Stimulated activated CD8-positive, alpha-beta memory T cell treated with anti-CD3 and anti-CD28 coated beads, Interleukin-7, amount 100 ng/mL, for 24 hours (primary cell): ENCODE results near the gene UTP14A.

Experiments
- DNase-seq: peaks from one replicate; pipeline ENCODE4 v3.0.0-alpha.2; 2020; ENCODE audit warnings: low read depth

UTP14A gene

DNA sequence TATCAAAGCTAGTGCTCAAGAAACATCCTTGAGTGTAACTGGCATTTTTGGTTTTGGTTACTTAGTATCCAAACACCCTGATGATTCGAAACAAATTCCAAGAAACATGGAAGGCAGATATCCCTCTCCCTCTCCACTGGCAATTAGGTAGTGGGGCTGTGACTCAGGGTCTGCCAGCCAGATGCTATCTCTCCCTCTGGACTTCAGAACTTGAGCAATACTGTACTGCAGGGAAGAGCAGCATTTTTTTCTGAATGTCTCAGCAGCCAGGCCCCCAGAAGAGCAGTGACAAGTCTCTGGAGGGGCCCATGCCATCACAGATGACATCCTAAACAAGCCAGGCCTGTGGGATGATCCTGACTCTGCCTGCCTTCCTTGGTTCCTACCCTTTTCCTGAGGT lies 39.2 kb downstream of the UTP14A start:
- no peak for DNase-seq

DNA sequence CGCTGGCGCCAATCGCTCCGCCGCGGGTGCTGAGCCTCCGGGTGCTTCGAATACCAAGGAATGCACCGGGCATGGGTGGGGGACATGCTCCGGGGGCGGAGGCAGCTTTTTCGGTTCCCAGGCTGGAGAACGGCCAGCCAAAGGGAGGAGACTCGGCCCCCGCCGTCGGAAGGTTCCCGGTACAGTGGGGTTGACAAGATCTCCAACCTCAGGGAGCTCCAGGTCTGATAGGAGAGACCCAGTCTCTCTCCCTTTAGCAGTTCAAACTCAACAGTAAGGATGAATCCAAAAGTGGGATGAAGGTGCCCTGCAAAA lies 47.3 kb downstream of the UTP14A start:
- DNase-seq = no peak

DNA sequence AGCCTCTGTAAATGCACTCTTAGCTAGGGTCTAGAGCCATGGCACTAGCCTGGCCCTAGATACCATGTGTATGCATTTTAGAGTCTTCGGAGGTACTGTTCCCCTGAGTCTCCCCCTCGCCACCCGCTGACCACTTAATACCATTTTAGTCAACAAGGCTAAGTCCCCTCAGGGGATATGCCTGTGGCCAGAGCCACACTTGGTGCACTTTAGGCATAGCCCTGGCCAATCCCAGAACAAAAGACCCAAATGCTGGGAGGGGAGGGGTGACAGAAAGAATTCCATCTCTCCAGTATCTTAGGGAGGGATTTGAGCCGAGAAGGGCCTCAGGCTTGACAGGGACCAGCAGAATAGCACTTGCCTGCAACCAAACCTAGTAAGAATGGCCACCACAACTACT lies 47.9 kb downstream of the UTP14A start:
- no peak for DNase-seq

DNA sequence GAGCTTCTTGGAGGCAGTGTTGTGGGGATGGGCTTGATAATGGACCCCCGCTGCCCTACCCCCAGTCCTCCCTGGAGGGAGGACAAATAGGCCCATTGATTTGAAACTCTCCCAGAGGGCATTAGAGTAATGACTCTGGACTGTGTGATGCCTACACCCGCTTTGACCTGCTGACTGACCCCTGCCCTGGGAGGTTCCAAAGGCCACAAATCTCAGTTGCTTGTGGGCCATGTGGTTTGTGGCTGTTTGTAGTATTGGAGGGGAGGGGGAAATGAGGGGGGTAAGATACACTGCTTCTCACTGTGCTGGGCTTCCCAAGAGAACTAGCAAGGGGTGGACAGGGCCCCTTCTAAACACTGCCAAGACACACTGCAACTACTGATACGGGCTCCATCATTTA lies 48.8 kb downstream of the UTP14A start:
- no peak for DNase-seq

DNA sequence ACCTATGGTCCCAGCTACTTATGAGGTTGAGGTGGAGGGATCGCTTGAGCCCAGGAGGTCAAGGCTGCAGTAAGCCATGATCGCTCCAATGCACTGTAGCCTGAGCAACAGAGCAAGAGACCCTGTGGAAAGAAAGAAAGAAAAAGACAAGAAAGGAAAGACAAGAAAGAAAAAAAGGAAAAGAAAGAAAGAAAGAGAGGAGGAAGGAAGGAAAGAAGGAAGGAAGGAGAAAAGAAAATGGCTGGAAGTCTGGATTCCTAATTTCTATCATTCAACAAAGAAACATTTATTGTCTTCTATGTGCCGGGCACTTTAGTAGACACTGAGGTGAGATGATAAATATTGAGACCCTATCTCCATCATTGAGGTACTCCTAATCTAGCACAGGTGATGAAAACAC lies 49.7 kb downstream of the UTP14A start:
- DNase-seq = no peak

DNA sequence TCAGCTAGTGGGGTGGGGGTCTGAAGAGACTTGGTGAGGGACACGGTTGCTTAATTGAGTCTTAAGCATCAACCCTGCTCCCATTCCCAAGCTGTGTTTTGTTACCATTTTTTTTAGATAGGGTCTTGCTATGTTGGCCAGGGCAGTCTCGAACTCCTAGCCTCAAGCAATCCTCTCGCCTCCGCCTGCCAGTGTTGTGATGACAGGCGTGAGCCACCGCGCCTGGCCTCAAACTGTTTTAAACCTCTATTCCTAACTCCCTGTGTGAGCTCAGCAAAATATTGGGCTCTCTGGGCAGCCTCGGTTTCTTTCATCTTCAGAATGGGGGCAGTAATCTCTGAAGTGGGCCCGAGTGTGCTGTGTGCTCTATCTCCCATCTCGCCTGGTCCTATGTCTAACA lies 50.2 kb downstream of the UTP14A start:
- DNase-seq = no peak

- no peak for DNase-seq
These were observed 50.8 kb downstream of the UTP14A start for GRCh38 chrX:129956765-129957164.

GRCh38 chrX:129957241-129958082 lies 51.5 kb downstream of the UTP14A start:
- DNase-seq = no peak

DNA sequence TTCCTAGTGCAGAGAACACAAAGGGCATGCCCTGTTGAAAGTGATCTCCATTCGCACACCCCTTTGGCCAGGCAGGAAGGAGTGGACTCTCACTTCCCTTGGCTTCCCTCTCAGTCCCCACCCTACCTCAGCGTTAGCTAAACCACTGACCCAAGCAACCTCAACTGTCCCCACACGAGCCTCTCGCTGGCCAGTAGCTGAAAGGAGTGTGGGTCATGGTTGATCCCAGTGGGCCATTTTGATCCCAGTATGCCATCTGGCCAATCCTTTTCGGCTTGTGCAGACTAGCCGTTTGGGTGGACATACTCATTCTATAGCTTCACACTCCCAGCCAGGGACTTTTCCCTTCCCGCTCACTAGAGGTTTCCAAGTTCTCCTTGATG lies 52.1 kb downstream of the UTP14A start:
- DNase-seq = no peak

- no peak for DNase-seq
These were observed 53.0 kb downstream of the UTP14A start for GRCh38 chrX:129958814-129959492.

- DNase-seq = no peak
These were observed 53.5 kb downstream of the UTP14A start for GRCh38 chrX:129959493-129959832.

DNA sequence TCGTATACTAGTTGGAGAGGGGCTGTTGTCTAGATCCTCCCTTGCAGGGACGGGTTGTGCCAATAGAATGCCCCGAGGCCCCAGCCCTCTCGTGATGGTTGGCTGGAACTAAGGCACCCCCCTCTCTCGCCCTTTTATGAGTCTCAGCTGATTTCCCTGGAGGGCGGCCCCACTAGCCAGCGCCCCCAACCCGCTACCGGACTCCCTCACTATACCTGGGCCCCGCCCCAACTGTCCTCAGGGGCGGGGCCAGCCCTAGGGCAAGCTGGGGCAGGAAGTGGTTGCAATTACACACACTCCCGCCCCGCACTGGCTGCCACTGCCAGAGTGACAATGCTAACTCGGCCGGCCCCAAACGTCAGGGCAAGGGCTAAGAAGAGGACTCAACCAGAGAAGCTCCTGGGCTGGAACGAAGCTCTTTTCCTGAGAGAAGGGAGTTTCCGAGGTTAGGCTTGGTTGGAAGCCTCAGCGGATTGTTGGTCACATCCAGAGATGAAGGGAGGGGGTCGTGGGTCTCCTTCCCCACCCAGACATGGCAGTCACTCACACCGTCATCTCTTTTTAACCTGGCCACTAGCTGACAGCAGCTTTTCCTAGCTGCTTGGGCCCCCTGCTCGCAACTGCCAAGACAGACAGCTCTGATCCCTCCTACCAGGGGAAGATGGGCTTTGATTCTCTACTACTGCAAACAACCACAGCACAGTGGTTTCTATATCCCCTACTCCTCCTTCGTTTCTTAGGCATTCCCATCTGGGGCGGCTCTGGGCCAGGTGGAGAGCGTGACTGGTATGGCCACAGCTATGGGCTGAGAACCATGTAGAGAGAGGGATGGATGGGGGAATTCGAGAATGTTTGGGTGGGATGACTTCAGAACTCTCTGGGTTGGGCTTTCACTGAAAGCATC lies 55.5 kb downstream of the UTP14A start:
- DNase-seq = peak; percentile 40

GRCh38 chrX:129963729-129964128 lies 57.8 kb downstream of the UTP14A start:
- no peak for DNase-seq

- DNase-seq = no peak
These were observed 59.2 kb downstream of the UTP14A start for GRCh38 chrX:129965166-129965565.

GRCh38 chrX:129968968-129969367 lies 63.0 kb downstream of the UTP14A start:
- DNase-seq = no peak

DNA sequence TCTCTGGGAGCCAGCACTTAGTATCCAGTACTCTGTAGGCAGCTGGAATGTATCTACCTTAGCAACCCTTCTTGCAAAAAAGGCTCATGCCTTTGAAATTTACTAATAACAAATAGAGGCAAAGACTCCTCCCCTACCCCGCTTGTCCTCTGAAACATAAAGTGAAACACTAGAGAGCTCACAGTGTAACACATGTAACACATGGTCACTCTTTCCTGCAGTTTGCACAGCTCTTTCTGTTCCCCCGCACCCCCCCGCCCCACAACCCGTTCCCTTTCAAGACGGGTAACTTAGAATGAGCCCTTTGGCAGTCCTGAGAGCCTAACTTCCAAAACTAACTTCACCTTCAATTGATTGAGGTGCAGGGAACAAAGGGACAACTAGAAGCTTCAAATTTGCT lies 70.5 kb downstream of the UTP14A start:
- DNase-seq = no peak
